ENCODE measurements around the gene BHLHE40.

GRCh38 chr3:4983739-4984510 lies 4.7 kb downstream of the BHLHE40 start:
- no peak for TF ChIP-seq CTCF (IDR thresholded peaks at IDR 0.05; ENCODE audit: control extremely low read depth in 1 of 3, insufficient read depth in 1 of 3, low read depth in 1 of 3, low read length in 3 of 3)
- TF ChIP-seq POLR2A (IDR thresholded peaks at IDR 0.05; ENCODE audit: control extremely low read depth in 1 of 2, low read depth in 2 of 2, low read length in 2 of 2) = no peak
- no peak for TF ChIP-seq YY1 (IDR thresholded peaks at IDR 0.05; ENCODE audit: low read depth, low read length)
- TF ChIP-seq NANOG (IDR thresholded peaks at IDR 0.05; ENCODE audit: insufficient read depth, low read depth, low read length, poor library complexity, severe bottlenecking) = no peak
- no peak for TF ChIP-seq POLR2AphosphoS5 (IDR thresholded peaks at IDR 0.05; ENCODE audit: low read depth, low read length)
- no peak for TF ChIP-seq FOSL1 (IDR thresholded peaks at IDR 0.05; ENCODE audit: insufficient read depth, low read depth, low read length)
- no peak for TF ChIP-seq CREB1 (IDR thresholded peaks at IDR 0.05)
- no peak for TF ChIP-seq GABPA (IDR thresholded peaks at IDR 0.05; ENCODE audit: borderline replicate concordance, insufficient read depth, low read length)
- no peak for TF ChIP-seq EZH2 (IDR thresholded peaks at IDR 0.05; ENCODE audit: low read depth, low read length, severe bottlenecking)
